SIG-M5 (cell line): ENCODE results near the gene FKBP4.
"Not testable (repeated sequence)": the region's sequence is repeated elsewhere in the genome, so short reads cannot be mapped to it uniquely, and the experiment has no call there.

Experiments
- DNase-seq: peaks from one replicate; lab custom pipeline; 2025; lab: John Stamatoyannopoulos, UW

FKBP4 gene, protein sequence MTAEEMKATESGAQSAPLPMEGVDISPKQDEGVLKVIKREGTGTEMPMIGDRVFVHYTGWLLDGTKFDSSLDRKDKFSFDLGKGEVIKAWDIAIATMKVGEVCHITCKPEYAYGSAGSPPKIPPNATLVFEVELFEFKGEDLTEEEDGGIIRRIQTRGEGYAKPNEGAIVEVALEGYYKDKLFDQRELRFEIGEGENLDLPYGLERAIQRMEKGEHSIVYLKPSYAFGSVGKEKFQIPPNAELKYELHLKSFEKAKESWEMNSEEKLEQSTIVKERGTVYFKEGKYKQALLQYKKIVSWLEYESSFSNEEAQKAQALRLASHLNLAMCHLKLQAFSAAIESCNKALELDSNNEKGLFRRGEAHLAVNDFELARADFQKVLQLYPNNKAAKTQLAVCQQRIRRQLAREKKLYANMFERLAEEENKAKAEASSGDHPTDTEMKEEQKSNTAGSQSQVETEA

GRCh38 chr12:2794736-2795289 is at the start of gene FKBP4:
FKBP4 (plus strand) TSS chr12:2794970; CDS start chr12:2795140, 170 bp downstream.
- no peak for DNase-seq

DNA sequence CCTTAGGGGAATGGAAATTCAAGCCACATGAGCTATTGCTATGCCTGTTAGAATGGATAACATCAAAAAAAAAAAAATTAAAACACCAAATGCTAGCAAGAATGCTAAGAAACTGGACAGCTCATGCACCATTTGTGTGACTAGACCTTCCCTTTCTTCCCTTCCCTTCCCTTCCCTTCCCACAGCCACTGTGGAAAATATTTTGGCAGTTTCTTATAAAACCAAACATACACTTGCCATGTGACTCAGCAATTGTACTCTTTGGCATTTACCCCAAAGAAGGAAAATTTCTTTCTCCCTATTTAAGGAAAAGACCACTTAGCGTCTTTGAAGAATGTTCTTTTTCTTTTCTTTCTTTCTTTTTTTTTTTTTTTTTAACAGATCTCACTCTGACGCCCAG is 49.1 kb upstream of the FKBP4 start:
- no peak for DNase-seq

- no peak for DNase-seq
These were observed 45.2 kb upstream of the FKBP4 start for GRCh38 chr12:2749580-2749979.

- no peak for DNase-seq
These were observed 44.6 kb upstream of the FKBP4 start for GRCh38 chr12:2750185-2750584.

DNA sequence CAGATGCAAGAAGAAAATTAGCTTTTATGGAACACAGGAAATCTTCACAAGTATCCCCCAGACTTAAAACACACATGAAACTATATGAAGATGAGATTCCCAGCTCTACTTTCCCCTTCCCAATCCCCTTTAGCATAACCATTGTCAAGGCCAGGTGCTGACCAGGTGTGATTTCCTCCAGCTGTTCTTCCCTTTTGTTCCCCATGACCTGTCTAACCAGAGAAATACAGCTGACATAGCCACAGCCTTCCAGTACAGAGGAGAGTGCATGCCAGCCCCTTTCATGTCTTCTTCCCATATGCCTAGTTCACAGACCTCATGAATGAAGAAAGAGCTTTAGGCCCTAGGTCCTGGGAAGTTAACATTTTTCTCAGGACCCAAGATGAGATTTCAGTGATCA is 43.5 kb upstream of the FKBP4 start:
- DNase-seq: no peak

- DNase-seq: no peak
These were observed 43.1 kb upstream of the FKBP4 start for GRCh38 chr12:2751686-2752085.

GRCh38 chr12:2752676-2753371 is 41.9 kb upstream of the FKBP4 start:
- DNase-seq: no peak

GRCh38 chr12:2753536-2753935 is 41.2 kb upstream of the FKBP4 start:
- DNase-seq: no peak

DNA sequence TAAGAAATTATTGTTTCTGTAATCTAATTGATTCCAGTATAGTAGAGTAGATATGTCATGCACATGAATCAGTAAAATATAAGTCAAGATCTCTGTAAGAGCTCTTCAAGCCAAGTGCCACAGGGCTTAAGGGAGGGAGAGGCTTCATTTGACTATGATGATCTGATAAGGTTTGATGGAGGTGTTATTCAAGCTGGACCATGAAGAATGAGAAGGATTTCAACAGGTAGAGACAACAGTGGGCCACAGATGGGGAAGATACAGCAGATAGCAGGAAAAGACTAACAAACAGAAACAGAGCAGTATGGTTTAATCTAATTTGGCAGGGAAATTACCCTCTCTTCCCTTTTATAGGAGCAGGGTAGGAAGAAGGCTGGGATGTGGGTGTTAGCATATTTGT is 40.6 kb upstream of the FKBP4 start:
- DNase-seq: no peak

DNA sequence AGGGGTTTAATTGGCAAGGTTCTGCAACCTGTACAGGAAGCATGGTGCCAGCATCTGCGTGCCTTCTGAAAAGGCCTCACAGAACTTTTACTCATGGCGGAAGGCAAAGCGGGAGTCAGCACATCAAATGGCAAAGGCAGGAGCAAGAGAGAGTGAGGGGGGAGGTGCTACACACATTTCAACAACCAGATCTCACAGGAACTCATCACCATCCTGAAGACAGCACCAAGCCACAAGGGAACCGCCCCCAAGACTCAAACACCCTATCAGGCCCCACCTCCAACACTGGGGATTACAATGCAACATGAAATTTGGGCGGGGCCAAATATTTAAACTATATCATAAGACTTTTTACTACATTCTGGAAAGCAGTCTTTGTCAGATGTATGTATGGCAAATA is 38.0 kb upstream of the FKBP4 start:
- no peak for DNase-seq

GRCh38 chr12:2759733-2760132 is 35.0 kb upstream of the FKBP4 start:
- DNase-seq: no peak

DNA sequence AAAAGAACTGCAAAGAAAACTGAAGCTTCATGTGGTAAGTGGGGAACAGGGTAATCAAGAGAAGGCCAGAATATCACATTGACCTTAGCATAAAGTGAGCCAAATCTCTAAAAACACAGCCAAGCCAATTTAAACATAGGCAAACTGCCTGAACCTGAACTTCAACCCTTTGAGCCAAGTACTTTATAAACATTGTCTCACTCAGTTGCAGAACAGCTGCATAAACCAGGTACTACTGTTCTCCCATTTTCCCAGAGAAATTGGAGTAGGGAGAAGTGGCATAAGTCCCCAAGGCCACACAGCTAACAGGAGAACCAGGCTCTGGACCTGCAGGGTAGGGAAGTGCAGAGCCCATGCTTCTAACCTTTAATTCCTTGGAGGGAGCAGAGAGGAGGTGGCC is 30.4 kb upstream of the FKBP4 start:
- DNase-seq: no peak

- DNase-seq: no peak
These were observed 29.7 kb upstream of the FKBP4 start for GRCh38 chr12:2765052-2765451.

- DNase-seq: no peak
These were observed 29.2 kb upstream of the FKBP4 start for GRCh38 chr12:2765608-2766007.

- no peak for DNase-seq
These were observed 26.4 kb upstream of the FKBP4 start for GRCh38 chr12:2768224-2768961.

- DNase-seq: no peak
These were observed 24.8 kb upstream of the FKBP4 start for GRCh38 chr12:2769866-2770533.

DNA sequence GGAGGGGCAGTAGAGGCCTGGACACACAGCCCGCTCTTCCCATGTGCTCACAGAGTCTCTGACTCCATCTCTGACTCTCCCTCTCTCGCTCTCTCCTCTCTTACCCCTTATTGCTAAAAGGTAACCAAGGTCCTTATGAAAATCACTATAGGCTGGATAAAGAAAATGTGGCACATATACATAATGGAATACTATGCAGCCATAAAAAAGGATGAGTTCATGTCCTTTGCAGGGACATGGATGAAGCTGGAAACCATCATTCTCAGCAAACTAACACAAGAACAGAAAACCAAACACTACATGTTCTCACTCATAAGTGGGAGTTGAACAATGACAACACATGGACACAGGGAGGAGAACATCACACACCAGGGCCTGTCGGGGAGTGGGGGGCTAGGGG is 24.2 kb upstream of the FKBP4 start:
- DNase-seq: not testable (repeated sequence)

DNA sequence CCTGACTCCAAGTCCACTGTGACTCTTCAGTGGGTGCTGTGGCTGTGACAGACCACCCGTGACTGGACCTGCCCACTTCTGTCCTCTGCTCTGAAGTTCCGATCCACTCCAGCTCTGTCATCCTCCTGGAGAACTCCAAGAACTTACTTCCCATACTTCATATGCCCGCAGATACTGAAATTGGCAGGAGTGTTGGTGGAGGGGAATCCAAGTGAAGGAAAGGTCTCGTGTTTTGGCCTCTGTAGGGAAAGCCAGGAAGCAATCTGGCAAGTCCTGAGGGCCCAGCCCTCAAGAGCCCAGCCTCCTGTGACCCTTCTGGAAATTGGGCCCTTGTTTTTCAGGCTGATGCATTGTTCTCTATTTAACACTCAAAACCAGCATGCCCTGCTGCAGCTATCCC is 22.4 kb upstream of the FKBP4 start:
- no peak for DNase-seq

GRCh38 chr12:2773199-2773875 is 21.4 kb upstream of the FKBP4 start:
- no peak for DNase-seq

DNA sequence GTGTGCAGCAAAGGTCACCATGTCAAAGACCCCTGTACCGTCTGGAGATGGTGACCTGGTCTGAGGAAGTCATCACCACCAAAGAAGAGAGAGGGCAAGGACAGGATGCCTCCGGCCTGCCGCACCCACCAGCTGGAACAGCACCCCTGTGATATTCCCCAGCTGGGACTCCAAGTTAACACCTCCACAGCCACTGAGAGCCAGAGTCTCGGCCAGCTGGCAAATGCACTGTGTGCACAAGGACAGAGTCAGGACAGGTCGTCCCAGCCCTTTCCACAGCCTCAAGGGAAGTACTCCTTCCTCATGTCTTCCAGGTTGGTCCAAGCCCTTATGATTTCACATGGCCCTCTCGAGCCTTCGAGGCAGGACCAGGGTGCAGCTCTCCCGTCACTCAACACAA is 19.3 kb upstream of the FKBP4 start:
- no peak for DNase-seq

GRCh38 chr12:2776129-2776806 is 18.5 kb upstream of the FKBP4 start:
- no peak for DNase-seq
